GM18519 (cell line): ENCODE measurements around the gene C1QTNF5.

Experiments
- ATAC-seq: cut with Tn5 transposase; IDR thresholded peaks from one replicate; pipeline ENCODE4 v1.9.1; 2021; ENCODE audit warnings: mild to moderate bottlenecking, moderate library complexity; ENCODE audit not compliant: unreplicated experiment, low FRiP score

Gene C1QTNF5

GRCh38 chr11:119303227-119303718, 37.4 kb downstream of the C1QTNF5 start:
- ATAC-seq, result no peak

GRCh38 chr11:119300198-119300964, 40.3 kb downstream of the C1QTNF5 start:
- no peak for ATAC-seq

- ATAC-seq, result no peak
Measured at GRCh38 chr11:119299416-119299815, 41.3 kb downstream of the C1QTNF5 start.

- ATAC-seq, result no peak
Measured at GRCh38 chr11:119298726-119299125, 42.0 kb downstream of the C1QTNF5 start.

- ATAC-seq, result no peak
Measured at GRCh38 chr11:119297938-119298337, 42.7 kb downstream of the C1QTNF5 start.

GRCh38 chr11:119295178-119295577, 45.5 kb downstream of the C1QTNF5 start:
- no peak for ATAC-seq

- no peak for ATAC-seq
Measured at GRCh38 chr11:119293461-119293860, 47.2 kb downstream of the C1QTNF5 start.

GRCh38 chr11:119290894-119291497, 49.7 kb downstream of the C1QTNF5 start:
- no peak for ATAC-seq
